ENCODE data around the gene UBASH3A. TPM values are rescaled to one million over a fixed set of nuclear protein-coding genes. Genes with fewer than 3 reads are reported as not detected.

The UBASH3A gene
- polyA plus RNA-seq, 2 of the 4 experiments (the other 2 are of a cell fraction), result not detected

DNA sequence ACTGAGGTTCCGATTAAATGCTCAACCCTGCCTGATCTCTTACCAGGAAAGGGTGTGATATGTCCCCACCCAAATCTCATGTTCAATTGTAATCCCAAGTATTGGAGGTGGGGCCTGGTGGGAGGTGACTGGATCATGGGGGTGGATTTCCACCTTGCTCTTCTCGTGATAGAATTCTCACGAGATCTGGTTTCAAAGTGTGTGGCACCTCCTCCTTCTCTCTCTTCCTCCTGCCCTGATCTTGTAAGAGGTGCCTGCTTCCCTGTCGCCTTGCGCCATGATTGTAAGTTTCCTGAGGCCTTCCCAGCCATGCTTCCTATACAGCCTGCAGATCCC lies 57.5 kb downstream of the UBASH3A start:
- CTCF ChIA-PET, result interaction anchor here (1.2 kb wide), 1 partner anchor 9 kb away, joined by 3 read pairs; no protein-coding TSS in a partner anchor
- TF ChIP-seq HOXB13 (CRISPR knock-in tag; IDR thresholded peaks at IDR 0.05; ENCODE audit: low read depth) (no peak), POLR2AphosphoS2 (conservative IDR thresholded peaks at IDR 0.05; ENCODE audit: low read length) (no peak), EHF (CRISPR knock-in tag; IDR thresholded peaks at IDR 0.05) (no peak), HDAC2 (IDR thresholded peaks at IDR 0.05) (no peak), TFCP2L1 (CRISPR knock-in tag; IDR thresholded peaks at IDR 0.05) (no peak), MAFK (IDR thresholded peaks at IDR 0.05; ENCODE audit: partially characterized antibody) (no peak), PBX3 (IDR thresholded peaks at IDR 0.05) (no peak), SREBF2 (IDR thresholded peaks at IDR 0.05) (no peak), JUN (IDR thresholded peaks at IDR 0.05) (no peak), PHF8 (IDR thresholded peaks at IDR 0.05; ENCODE audit: borderline replicate concordance, low read depth) (no peak), FOSL2 (IDR thresholded peaks at IDR 0.05) (no peak), FOSL2 (CRISPR knock-in tag; IDR thresholded peaks at IDR 0.05) (no peak), FOSB (CRISPR knock-in tag; IDR thresholded peaks at IDR 0.05) (no peak), RFX5 (IDR thresholded peaks at IDR 0.05) (no peak)
- TF ChIP-seq, protein P1, sequence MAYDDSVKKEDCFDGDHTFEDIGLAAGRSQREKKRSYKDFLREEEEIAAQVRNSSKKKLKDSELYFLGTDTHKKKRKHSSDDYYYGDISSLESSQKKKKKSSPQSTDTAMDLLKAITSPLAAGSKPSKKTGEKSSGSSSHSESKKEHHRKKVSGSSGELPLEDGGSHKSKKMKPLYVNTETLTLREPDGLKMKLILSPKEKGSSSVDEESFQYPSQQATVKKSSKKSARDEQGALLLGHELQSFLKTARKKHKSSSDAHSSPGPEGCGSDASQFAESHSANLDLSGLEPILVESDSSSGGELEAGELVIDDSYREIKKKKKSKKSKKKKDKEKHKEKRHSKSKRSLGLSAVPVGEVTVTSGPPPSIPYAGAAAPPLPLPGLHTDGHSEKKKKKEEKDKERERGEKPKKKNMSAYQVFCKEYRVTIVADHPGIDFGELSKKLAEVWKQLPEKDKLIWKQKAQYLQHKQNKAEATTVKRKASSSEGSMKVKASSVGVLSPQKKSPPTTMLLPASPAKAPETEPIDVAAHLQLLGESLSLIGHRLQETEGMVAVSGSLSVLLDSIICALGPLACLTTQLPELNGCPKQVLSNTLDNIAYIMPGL (CRISPR knock-in tag; IDR thresholded peaks at IDR 0.05; ENCODE audit: borderline replicate concordance), result no peak
- TF ChIP-seq, protein P2, sequence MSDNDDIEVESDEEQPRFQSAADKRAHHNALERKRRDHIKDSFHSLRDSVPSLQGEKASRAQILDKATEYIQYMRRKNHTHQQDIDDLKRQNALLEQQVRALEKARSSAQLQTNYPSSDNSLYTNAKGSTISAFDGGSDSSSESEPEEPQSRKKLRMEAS (IDR thresholded peaks at IDR 0.05), result no peak
- WGBS (ENCODE audit: missing lambda C conversion rate), result 35% methylated on average over 5 of the region's 5 CpGs
- H3K4me1 ChIP-seq, result no peaks in the 10 kb centered on the region
- no peak overlapping the region for H3K4me3 ChIP-seq
- no peak overlapping the region for H3K27ac ChIP-seq
- FAIRE-seq (no peak), DNase-seq (ENCODE audit: low read depth in 1 of 2, low spot score in 1 of 2) (no peak), ATAC-seq (no peak)
- POLR2A ChIA-PET, result no interaction called here
- no peaks in the 10 kb centered on the region for H3K9me3 ChIP-seq
- no peak overlapping the region for H3K4me2 ChIP-seq

GRCh38 chr21:42461881-42462877 lies 58.5 kb downstream of the UBASH3A start:
- H3K9me3 ChIP-seq, result no peaks in the 10 kb centered on the region
- ChIA-PET POLR2A (no interaction called here), CTCF (interaction anchor here (0.8 to 1.2 kb wide), 2 partner anchors 10 to 132 kb away, joined by 3 read pairs; no protein-coding TSS in a partner anchor)
- FAIRE-seq (no peak), ATAC-seq (no peak), DNase-seq (ENCODE audit: low read depth in 1 of 2, low spot score in 1 of 2) (no peak)
- no peak overlapping the region for H3K4me3 ChIP-seq
- no peak overlapping the region for H3K27ac ChIP-seq
- no peaks in the 10 kb centered on the region for H3K4me1 ChIP-seq
- H3K4me2 ChIP-seq, result no peak overlapping the region
- no peak for TF ChIP-seq RNF2 (IDR thresholded peaks at IDR 0.05; ENCODE audit: borderline replicate concordance, low read depth)
- TF ChIP-seq CHD4 (IDR thresholded peaks at IDR 0.05; ENCODE audit: borderline replicate concordance), result no peak
- no peak for TF ChIP-seq NFE2L2 (conservative IDR thresholded peaks at IDR 0.05; ENCODE audit: low read length)
- TF ChIP-seq EHF (CRISPR knock-in tag; IDR thresholded peaks at IDR 0.05), result no peak
- no peak for TF ChIP-seq RAD21 (conservative IDR thresholded peaks at IDR 0.05 in 1 of 2, IDR thresholded peaks at IDR 0.05 in 1 of 2)
- no peak for TF ChIP-seq CBX2 (IDR thresholded peaks at IDR 0.05; ENCODE audit: borderline replicate concordance, low read depth)
- no peak for TF ChIP-seq KDM5A (IDR thresholded peaks at IDR 0.05)
- no peak for TF ChIP-seq MYC (IDR thresholded peaks at IDR 0.05; ENCODE audit: borderline replicate concordance, low read length)
- no peak for TF ChIP-seq TP53 (CRISPR knock-in tag; IDR thresholded peaks at IDR 0.05)
- no peak for TF ChIP-seq NR3C1 (IDR thresholded peaks at IDR 0.05)
- 83% methylated on average over 10 of the region's 10 CpGs for WGBS (ENCODE audit: missing lambda C conversion rate)

All from A549 (cell line).